ENCODE measurements around the gene PREX1.

The PREX1 gene

GRCh38 chr20:48665785-48666184 lies 162.0 kb downstream of the PREX1 start:
- no peaks in the 10 kb centered on the region for H3K9me3 Mint-ChIP-seq
- H3K27ac Mint-ChIP-seq, result no peak overlapping the region
- H3K4me1 Mint-ChIP-seq, result no peaks in the 10 kb centered on the region
- ATAC-seq, result no peak
- H3K4me3 Mint-ChIP-seq, result no peak overlapping the region
- H3K27me3 Mint-ChIP-seq, result no peaks in the 10 kb centered on the region
- H3K36me3 Mint-ChIP-seq, result peaks cover 72% of the 10 kb centered on the region

- H3K27ac Mint-ChIP-seq, result peak overlapping the region; percentile 57
Measured at GRCh38 chr20:48662711-48663110, 165.1 kb downstream of the PREX1 start.

DNA sequence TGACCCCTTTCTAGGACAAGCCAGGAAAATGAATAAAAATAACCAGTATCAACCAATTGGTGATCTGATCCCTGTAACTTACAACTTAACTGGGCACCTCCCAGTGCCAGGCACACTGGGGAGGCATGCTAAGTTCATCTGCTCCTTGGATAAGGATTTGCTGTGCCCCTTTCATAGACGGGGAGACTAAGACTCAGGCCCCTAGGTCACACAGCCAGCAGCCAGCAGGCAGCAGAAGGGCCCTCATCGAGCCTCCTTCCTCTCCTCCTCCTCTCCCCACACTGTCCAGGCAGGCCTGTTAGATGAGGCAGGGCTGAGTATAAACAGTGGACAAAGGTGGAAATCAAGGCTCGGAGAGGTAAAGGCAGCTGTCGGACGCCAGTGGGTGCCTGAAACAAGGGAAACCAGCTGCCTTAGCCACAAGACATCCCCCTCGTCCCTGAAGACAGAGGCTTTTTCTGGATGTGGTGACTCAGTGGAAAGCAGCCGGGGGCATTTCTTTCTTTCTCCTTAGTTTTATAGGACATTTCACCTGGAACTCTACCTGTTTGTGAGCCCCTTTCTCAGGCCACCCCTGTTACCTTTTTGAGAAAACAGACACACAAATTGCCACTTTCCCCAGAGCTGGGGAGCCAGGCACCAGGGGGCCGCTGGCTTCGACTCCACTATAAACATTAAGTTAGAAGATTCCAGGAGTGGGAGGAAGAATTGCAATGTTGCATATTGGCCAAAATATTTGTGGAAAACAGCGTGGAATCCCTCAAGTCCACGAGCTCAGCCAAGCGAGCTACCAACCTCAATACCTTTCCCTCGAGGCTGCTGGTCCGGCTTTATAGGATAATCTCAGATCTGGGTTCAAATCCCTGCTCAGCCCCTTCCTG lies 166.0 kb downstream of the PREX1 start:
- no peak for ATAC-seq
- Mint-ChIP-seq H3K4me3 (no peak overlapping the region), H3K9me3 (no peaks in the 10 kb centered on the region), H3K4me1 (peaks cover 22% of the 10 kb centered on the region), H3K36me3 (peaks cover 84% of the 10 kb centered on the region), H3K27ac (no peak overlapping the region), H3K27me3 (no peaks in the 10 kb centered on the region)

More at GRCh38 chr20:48662711-48663110, 165.1 kb downstream of the PREX1 start:
- Mint-ChIP-seq H3K9me3 (no peaks in the 10 kb centered on the region), H3K4me1 (peaks cover 18% of the 10 kb centered on the region), H3K4me3 (no peak overlapping the region), H3K36me3 (peaks cover 86% of the 10 kb centered on the region), H3K27me3 (no peaks in the 10 kb centered on the region)
- ATAC-seq, result no peak

DNA sequence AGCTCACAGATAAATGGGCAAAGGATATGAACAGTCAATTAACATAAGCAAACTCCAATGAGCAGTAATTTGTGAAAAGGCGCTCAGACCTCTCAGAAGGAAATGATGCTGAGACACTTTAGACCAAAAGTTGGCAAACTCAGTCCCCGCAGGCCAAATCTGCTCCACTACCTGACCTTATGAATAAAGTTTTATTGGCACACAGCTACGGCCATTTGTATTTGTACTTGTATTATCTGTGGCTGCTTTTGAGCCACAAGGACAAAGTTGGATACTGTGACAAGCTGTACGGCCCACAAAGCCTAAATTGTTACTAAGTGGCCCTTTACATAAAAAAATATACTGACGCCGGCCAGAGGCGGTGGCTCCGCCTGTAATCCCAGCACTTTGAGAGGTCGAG lies 167.0 kb downstream of the PREX1 start:
- Mint-ChIP-seq H3K27ac (peak overlapping the region; percentile 73), H3K4me1 (peaks cover 32% of the 10 kb centered on the region), H3K27me3 (no peaks in the 10 kb centered on the region), H3K36me3 (peaks cover 88% of the 10 kb centered on the region), H3K9me3 (no peaks in the 10 kb centered on the region), H3K4me3 (no peak overlapping the region)
- no peak for ATAC-seq

DNA sequence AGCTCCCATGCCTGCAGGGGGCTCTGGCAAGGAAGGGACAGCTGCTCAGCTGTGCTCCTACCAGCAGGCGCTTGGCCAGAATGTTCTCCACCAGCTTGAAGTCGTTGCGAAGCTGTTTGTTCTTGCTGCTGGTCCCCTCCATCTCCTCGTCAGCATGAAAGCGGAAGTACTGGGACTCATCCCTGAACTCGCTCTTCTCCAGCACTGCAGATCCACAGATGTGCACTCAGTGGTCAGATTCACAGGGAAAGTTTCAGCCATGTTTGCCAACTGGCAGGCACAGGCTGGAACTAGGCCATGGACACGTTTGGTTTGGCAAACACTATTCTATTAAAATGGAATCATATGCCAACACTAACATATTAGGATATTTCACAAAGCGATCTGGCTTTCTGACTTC lies 167.9 kb downstream of the PREX1 start:
- H3K27me3 Mint-ChIP-seq, result no peaks in the 10 kb centered on the region
- H3K9me3 Mint-ChIP-seq, result no peaks in the 10 kb centered on the region
- H3K4me3 Mint-ChIP-seq, result no peak overlapping the region
- peaks cover 89% of the 10 kb centered on the region for H3K36me3 Mint-ChIP-seq
- peaks cover 34% of the 10 kb centered on the region for H3K4me1 Mint-ChIP-seq
- no peak for ATAC-seq
- peak overlapping the region; percentile 73 for H3K27ac Mint-ChIP-seq

- H3K27me3 Mint-ChIP-seq, result no peaks in the 10 kb centered on the region
- H3K4me1 Mint-ChIP-seq, result peaks cover 34% of the 10 kb centered on the region
- H3K9me3 Mint-ChIP-seq, result no peaks in the 10 kb centered on the region
- no peak for ATAC-seq
- H3K27ac Mint-ChIP-seq, result peak overlapping the region; percentile 73
- H3K4me3 Mint-ChIP-seq, result no peak overlapping the region
- peaks cover 79% of the 10 kb centered on the region for H3K36me3 Mint-ChIP-seq
Measured at GRCh38 chr20:48658505-48658904, 169.3 kb downstream of the PREX1 start.

- H3K4me3 Mint-ChIP-seq, result no peak overlapping the region
- H3K36me3 Mint-ChIP-seq, result peaks cover 76% of the 10 kb centered on the region
- peak overlapping the region; percentile 73 for H3K27ac Mint-ChIP-seq
- ATAC-seq, result peak; percentile 16
- H3K27me3 Mint-ChIP-seq, result no peaks in the 10 kb centered on the region
- H3K9me3 Mint-ChIP-seq, result no peaks in the 10 kb centered on the region
- H3K4me1 Mint-ChIP-seq, result peaks cover 34% of the 10 kb centered on the region
Measured at GRCh38 chr20:48658198-48658476, 169.7 kb downstream of the PREX1 start.

DNA sequence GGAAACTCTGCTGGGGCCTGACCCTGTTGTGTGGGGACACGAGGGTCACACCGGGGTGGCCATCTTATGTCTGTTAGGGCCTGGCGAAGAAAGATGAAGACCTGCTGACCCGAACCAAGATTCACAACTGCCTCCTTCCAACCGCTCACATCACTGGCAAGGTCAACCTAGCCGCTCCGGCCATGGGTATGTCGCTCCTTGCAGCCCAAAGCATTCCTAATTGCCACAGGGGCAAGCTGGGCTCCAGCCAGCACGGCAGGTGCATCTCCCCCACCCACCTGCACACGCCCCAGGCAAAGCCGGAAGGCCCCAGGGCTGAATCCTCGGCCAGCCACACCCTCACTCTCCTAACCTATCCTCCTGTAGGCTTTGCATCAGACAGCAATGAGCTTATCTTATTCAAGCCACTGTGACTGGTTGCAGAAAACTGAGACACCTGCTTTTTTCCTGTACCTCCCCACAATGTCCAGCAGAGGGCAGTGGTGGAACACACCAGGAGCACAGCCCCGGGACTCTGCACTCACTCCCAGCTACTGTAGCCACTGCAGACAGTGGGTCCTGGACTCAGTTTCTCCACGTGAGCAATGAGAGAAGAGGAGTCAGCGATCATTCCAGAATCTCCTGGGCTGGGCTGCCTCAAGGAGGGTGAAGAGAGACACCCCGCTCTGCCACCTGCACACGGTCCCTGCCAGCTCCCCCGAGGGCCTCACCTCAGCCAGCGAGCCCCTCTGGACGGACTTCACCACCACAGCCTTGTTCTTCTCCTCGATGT lies 170.2 kb downstream of the PREX1 start:
- peak overlapping the region; percentile 73 for H3K27ac Mint-ChIP-seq
- H3K4me3 Mint-ChIP-seq, result no peak overlapping the region
- no peaks in the 10 kb centered on the region for H3K9me3 Mint-ChIP-seq
- ATAC-seq, result peak; percentile 79
- H3K27me3 Mint-ChIP-seq, result no peaks in the 10 kb centered on the region
- peaks cover 73% of the 10 kb centered on the region for H3K36me3 Mint-ChIP-seq
- H3K4me1 Mint-ChIP-seq, result peaks cover 34% of the 10 kb centered on the region

GRCh38 chr20:48656661-48657211 lies 171.1 kb downstream of the PREX1 start:
- peak overlapping the region; percentile 68 for H3K27ac Mint-ChIP-seq

GRCh38 chr20:48656137-48656536 lies 171.7 kb downstream of the PREX1 start:
- Mint-ChIP-seq H3K36me3 (peaks cover 73% of the 10 kb centered on the region), H3K4me1 (peaks cover 34% of the 10 kb centered on the region), H3K27ac (peak overlapping the region; percentile 68), H3K27me3 (no peaks in the 10 kb centered on the region), H3K9me3 (no peaks in the 10 kb centered on the region), H3K4me3 (no peak overlapping the region)
- no peak for ATAC-seq

More at GRCh38 chr20:48656661-48657211, 171.1 kb downstream of the PREX1 start:
- Mint-ChIP-seq H3K36me3 (peaks cover 71% of the 10 kb centered on the region), H3K27me3 (no peaks in the 10 kb centered on the region), H3K9me3 (no peaks in the 10 kb centered on the region), H3K4me3 (no peak overlapping the region), H3K4me1 (peaks cover 34% of the 10 kb centered on the region)
- no peak for ATAC-seq

GRCh38 chr20:48653706-48654051 lies 174.1 kb downstream of the PREX1 start:
- H3K27ac Mint-ChIP-seq, result no peak overlapping the region
- H3K36me3 Mint-ChIP-seq, result peaks cover 74% of the 10 kb centered on the region
- no peaks in the 10 kb centered on the region for H3K9me3 Mint-ChIP-seq
- no peaks in the 10 kb centered on the region for H3K27me3 Mint-ChIP-seq
- H3K4me3 Mint-ChIP-seq, result no peak overlapping the region
- ATAC-seq, result no peak
- H3K4me1 Mint-ChIP-seq, result peaks cover 25% of the 10 kb centered on the region

GRCh38 chr20:48652961-48653705 lies 174.7 kb downstream of the PREX1 start:
- ATAC-seq, result no peak
- no peaks in the 10 kb centered on the region for H3K27me3 Mint-ChIP-seq
- no peaks in the 10 kb centered on the region for H3K9me3 Mint-ChIP-seq
- no peak overlapping the region for H3K27ac Mint-ChIP-seq
- H3K4me3 Mint-ChIP-seq, result no peak overlapping the region
- peaks cover 20% of the 10 kb centered on the region for H3K4me1 Mint-ChIP-seq
- peaks cover 74% of the 10 kb centered on the region for H3K36me3 Mint-ChIP-seq

DNA sequence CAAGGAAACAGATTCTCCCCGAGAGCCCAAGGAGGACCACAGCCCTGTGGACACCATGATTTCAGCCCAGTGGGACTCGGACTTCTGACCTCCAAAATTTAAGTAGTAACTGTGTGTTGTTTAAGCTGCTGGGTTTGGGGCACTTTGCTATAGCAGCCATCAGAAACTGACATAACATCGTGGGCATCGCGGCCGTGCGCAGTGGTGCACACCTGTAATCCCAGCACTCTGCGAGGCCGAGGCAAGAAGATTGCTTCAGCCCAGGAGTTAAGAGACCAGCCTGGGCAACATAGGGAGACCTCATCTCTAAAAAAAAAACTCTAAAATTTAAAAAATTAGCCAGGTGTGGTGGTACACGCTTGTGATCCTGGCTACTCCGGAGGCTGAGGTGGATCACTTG lies 175.8 kb downstream of the PREX1 start:
- Mint-ChIP-seq H3K36me3 (peaks cover 71% of the 10 kb centered on the region), H3K4me3 (no peak overlapping the region), H3K4me1 (peaks cover 11% of the 10 kb centered on the region), H3K27ac (peak overlapping the region; percentile 13), H3K9me3 (no peaks in the 10 kb centered on the region), H3K27me3 (no peaks in the 10 kb centered on the region)
- ATAC-seq, result no peak

- Mint-ChIP-seq H3K27ac (peak overlapping the region; percentile 13), H3K36me3 (peaks cover 66% of the 10 kb centered on the region), H3K27me3 (no peaks in the 10 kb centered on the region), H3K4me3 (no peak overlapping the region), H3K9me3 (no peaks in the 10 kb centered on the region), H3K4me1 (peaks cover 6% of the 10 kb centered on the region)
- ATAC-seq, result no peak
Measured at GRCh38 chr20:48651271-48651670, 176.5 kb downstream of the PREX1 start.

- H3K4me1 Mint-ChIP-seq, result no peaks in the 10 kb centered on the region
- no peaks in the 10 kb centered on the region for H3K9me3 Mint-ChIP-seq
- H3K4me3 Mint-ChIP-seq, result no peak overlapping the region
- H3K27ac Mint-ChIP-seq, result no peak overlapping the region
- peaks cover 66% of the 10 kb centered on the region for H3K36me3 Mint-ChIP-seq
- no peak for ATAC-seq
- H3K27me3 Mint-ChIP-seq, result no peaks in the 10 kb centered on the region
Measured at GRCh38 chr20:48649868-48650267, 177.9 kb downstream of the PREX1 start.

All from stimulated activated memory B cell treated with anti-CD40 and anti-IgM and Interleukin-4, amounts not matched to agents 10 μg/mL and 1 μg/mL and 100 μg/mL, for 72 hours (primary cell).